Spleen (tissue), 7 donors: Measurements from ENCODE around the gene PAPPA.

Source experiments
- POLR2A ChIP-seq, 3 donors: fragments of 450-650 bp; IDR thresholded peaks; one replicate each; pipeline ENCODE4 v1.5.1; 2017; ENCODE audit warnings: antibody characterized with exemption in 3 of 3, mild to moderate bottlenecking in 1 of 3
- POLR2AphosphoS5 ChIP-seq, 3 donors: sonication (generic); formaldehyde crosslinking; IDR thresholded peaks; one replicate each; pipeline ENCODE4 v1.5.1; 2017; ENCODE audit warnings: antibody characterized with exemption in 3 of 3
- TF ChIP-seq, protein P1 (sequence below), 11 experiments: fragments of 200-600 bp in 7 of 11; fragments of 450-650 bp in 4 of 11; sonication (generic) in 4 of 11; IDR thresholded peaks in 8 of 11; conservative IDR thresholded peaks in 3 of 11; 1 replicate in 7 of 11; 2 replicates in 4 of 11; pipeline versions ENCODE4 v1.4.0 to v1.8.0; 2016 to 2021; ENCODE audit warnings: antibody characterized with exemption in 11 of 11, inconsistent platforms in 4 of 11, mild to moderate bottlenecking in 1 of 11
- donor health status: DM: no; HTN: no; CAD: no; lungs with moderate emphysema.
- donor health status: DM: no; HTN: no; CAD: no.
- donor health status: DM: no; HTN: no; CAD: no.

GRCh38 chr9:116312221-116312620 is 158.6 kb downstream of the PAPPA start:
- TF ChIP-seq, protein P1, sequence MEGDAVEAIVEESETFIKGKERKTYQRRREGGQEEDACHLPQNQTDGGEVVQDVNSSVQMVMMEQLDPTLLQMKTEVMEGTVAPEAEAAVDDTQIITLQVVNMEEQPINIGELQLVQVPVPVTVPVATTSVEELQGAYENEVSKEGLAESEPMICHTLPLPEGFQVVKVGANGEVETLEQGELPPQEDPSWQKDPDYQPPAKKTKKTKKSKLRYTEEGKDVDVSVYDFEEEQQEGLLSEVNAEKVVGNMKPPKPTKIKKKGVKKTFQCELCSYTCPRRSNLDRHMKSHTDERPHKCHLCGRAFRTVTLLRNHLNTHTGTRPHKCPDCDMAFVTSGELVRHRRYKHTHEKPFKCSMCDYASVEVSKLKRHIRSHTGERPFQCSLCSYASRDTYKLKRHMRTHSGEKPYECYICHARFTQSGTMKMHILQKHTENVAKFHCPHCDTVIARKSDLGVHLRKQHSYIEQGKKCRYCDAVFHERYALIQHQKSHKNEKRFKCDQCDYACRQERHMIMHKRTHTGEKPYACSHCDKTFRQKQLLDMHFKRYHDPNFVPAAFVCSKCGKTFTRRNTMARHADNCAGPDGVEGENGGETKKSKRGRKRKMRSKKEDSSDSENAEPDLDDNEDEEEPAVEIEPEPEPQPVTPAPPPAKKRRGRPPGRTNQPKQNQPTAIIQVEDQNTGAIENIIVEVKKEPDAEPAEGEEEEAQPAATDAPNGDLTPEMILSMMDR (IDR thresholded peaks at IDR 0.05 in 8 of 11, conservative IDR thresholded peaks at IDR 0.05 in 3 of 11): no peak
- TF ChIP-seq POLR2A (IDR thresholded peaks at IDR 0.05) (no peak), POLR2AphosphoS5 (IDR thresholded peaks at IDR 0.05) (no peak)
